GM23248 (cell line): ENCODE results near the gene ITSN2.

Experiments used
- EZH2 ChIP-seq: fragments of 200-600 bp; sonication (generic); IDR thresholded peaks from 2 replicates; pipeline ENCODE4 v1.6.1; 2018; ENCODE audit warnings: antibody characterized with exemption, mild to moderate bottlenecking; ENCODE audit not compliant: insufficient read depth, poor library complexity, severe bottlenecking
- EZH2phosphoT487 ChIP-seq: fragments of 200-600 bp; sonication (generic); IDR thresholded peaks from 2 replicates; pipeline ENCODE4 v1.6.1; 2018; ENCODE audit warnings: antibody characterized with exemption, moderate library complexity, mild to moderate bottlenecking, low read depth; ENCODE audit not compliant: insufficient read depth

DNA sequence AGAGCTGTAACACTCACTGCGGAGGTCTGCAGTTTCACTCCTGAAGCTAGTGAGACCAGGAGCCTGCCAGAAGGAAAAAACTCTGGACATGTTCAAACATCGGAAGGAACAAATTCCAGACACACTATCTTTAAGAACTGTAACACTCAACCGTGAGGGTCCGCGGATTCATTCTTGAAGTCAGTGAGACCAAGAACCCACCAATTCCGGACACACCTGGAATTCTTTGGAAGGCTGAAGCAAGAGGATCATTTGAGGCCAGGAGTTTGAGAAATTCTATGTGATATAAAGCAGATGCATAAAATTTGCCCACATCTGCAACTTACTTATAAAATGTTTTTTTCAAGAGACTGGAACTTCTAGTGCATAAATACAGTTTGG is 43.5 kb upstream of the ITSN2 start:
- no peak for TF ChIP-seq EZH2
- TF ChIP-seq EZH2phosphoT487, result no peak
